GM19467 (cell line): ENCODE measurements around the gene LAMTOR2.

Experiments used
- ATAC-seq: cut with Tn5 transposase; IDR thresholded peaks from one replicate; pipeline ENCODE4 v1.9.1; 2021; ENCODE audit warnings: mild to moderate bottlenecking, moderate library complexity; ENCODE audit not compliant: unreplicated experiment

The LAMTOR2 gene

DNA sequence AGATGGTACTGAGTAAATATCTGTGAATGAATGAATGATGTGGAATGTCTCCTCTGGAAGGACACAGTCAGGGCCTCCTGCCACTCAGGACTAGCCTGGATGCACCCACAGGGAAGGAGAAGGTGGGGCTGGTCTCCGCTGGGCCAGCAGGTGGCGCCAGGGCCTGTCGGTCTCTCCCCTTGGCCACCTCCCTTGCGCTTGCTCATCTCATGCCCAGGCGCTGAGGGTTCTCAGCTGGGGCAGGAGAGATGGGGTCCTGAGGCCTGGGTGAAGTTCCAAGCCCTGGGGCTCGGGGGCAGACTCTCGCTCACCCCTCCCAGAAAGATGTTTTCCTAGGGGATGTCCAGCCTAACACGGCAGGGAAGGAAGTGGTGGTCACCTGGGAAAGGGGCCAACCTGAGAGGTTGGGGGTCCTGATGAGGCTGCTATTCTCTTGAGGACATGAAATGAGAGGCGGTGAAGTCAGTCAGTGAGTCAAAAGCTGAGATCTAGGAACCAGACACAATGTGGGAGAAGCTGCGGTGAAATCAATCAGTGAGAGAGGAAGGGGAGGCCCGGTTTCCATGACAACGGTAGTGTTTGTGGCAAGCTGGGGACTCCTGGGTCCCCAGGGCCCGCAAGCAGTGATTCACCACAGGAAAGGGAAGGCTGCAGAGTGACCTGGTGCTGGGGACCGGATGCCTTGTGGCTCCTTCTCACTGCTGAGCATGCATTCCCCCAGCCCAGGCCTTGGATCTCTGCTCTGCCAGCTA, 42.2 kb downstream of the LAMTOR2 start:
- ATAC-seq, result peak; percentile 55

GRCh38 chr1:156097499-156098178, 43.1 kb downstream of the LAMTOR2 start:
- no peak for ATAC-seq

- ATAC-seq, result no peak
These were observed 44.2 kb downstream of the LAMTOR2 start for GRCh38 chr1:156098784-156099183.

DNA sequence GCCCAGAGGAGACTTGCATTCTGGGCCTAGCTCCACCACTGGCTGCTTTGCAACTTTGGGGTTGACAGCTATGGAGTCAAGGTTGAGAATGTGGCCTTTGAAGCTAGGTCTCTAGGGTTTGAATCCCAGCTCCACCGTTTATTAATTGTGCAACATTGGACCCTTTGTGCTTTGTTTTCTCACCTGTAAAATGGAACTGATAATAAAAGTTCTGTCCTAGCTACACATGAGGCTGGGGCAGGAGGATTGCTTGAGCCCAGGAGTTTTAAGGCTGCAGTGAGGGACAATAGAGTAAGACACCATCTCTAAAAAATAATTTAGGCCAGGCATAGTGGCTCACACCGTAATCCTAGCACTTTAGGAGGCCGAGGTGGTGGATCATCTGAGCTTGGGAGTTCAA, 44.7 kb downstream of the LAMTOR2 start:
- ATAC-seq, result no peak

GRCh38 chr1:156100205-156100995, 45.8 kb downstream of the LAMTOR2 start:
- ATAC-seq, result no peak

GRCh38 chr1:156101880-156102279, 47.3 kb downstream of the LAMTOR2 start:
- ATAC-seq, result no peak

DNA sequence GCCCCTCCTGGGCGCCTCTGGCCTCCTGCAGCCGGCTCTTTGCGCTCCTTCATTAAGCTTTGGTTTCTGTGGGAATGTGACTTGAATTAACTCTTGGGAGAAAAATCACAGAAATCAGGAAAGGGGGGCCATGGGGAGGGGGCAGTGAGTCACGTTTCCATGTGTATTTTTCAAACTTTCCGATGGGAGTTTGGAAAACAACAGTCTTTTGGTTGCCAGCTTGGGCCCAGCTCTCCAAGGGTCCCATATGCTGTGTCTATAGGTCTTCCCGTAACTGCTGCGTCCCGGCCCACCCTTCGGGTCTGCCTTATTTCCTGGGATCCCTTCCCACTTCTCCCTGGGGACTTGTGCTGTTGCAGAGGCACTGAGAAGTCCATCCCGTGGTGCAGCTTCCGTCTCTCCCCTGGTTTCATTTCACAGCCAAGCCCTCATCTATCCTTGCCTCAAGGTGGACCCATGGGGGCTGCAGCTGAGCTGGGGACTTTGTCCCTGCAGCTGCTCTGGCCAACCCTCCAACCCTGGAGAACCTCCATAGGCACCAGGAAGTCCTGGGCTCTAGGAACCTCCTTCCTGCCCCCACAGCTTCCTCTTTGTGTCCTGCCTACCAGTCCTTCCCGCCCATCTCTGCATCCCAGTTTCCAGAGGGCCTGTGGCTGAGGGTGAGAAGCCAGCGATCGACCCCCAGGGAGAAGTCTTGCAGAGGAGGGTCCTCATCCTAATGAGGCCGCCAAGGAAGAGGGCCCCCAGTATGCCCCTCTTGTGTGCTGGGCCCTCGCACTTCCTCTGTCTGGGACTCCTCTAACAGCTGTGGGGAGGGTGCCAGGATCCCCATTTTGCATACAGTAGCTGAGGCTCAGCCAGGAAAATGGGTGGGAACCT, 48.3 kb downstream of the LAMTOR2 start:
- no peak for ATAC-seq

- no peak for ATAC-seq
These were observed 49.0 kb downstream of the LAMTOR2 start for GRCh38 chr1:156103521-156103947.

DNA sequence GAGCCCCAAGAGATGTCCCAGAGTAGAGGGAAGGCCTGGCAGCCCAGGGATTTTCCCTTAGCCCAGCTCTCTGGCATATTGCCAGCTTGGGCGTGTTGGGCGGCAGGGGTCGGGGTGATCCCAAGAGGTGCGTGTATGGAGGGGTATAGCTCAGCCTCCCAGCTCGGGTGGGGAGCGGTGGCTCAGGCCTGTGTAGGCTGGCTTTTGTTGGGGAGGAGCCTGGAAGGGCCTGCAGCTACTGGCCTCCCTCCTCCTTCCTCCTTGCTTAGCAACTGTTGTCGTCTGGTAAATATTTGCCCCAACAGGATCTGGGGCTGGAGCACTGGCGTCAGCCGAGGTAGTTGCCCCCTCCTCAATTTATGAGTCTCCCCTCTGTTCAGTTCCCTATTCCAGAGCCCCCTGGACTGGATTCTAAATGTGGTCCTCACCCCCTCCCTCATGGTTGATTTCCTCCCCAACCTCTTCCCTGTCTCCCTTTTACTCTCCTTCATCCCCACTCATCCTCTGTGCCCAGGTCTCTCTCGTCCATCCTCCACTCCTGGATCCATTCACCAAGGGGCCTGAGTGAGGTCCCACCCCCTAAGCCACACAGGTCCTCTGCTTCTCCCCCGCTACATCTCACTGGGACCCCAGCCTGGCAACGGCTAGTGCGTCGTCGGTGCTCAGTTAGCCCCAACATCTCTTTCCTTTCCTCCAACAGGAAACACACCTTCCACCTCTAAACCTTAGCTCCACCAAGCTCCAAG, 49.7 kb downstream of the LAMTOR2 start:
- ATAC-seq, result no peak

- ATAC-seq, result no peak
These were observed 50.6 kb downstream of the LAMTOR2 start for GRCh38 chr1:156104861-156105832.

- no peak for ATAC-seq
These were observed 52.3 kb downstream of the LAMTOR2 start for GRCh38 chr1:156106624-156107488.

DNA sequence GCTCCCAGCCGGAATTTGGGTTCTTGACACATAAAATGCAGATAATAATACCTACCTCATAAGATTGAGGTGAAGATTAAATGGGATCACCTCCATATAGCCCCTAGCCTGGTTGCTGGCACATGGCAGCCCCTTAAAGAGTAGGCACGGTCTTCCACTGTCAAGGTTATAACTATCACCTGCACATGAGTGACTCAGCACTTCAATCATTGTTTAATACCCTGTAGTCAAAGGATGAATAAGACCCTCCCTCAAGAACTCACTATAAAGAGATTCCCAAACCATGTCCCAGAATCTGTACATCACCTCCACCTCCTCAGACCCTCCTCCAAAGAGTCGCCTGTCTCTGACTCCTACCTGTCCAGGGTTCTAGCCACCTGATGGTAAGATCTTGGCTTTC, 53.5 kb downstream of the LAMTOR2 start:
- ATAC-seq, result no peak
